GM18505 (cell line): ENCODE data around the gene MYL11.
"Not testable (repeated sequence)": the region's sequence is repeated elsewhere in the genome, so short reads cannot be mapped to it uniquely, and the experiment has no call there.

ENCODE experiments used
- ATAC-seq: cut with Tn5 transposase; IDR thresholded peaks from one replicate; pipeline ENCODE4 v1.9.1; 2021; ENCODE audit not compliant: unreplicated experiment
- POLR2A ChIP-seq: IDR thresholded peaks from 4 replicates; pipeline ENCODE4 v1.6.1; 2011; ENCODE audit warnings: borderline replicate concordance; ENCODE audit not compliant: insufficient read depth, insufficient read length; ENCODE audit errors: extremely low read depth

MYL11 gene

DNA sequence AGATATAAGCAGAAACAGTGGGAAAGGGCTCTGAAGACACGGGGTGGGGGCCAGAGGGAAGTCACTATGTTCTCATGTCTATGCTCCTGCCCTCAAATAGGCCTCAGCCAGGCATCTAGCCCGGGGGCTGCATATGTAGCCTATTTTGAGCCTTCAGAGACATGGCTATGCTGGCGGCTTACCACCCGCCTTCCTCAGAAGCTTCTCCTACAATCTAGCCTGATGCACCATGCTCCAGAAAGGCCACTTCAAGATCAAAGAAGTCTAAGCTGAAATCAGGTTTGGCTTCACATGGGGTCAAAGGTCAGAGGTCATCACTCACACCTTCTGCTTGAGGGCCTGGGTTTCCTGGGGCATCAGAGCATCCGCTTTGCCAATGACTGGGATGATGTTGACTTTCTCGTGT, 6.2 kb downstream of the MYL11 start:
- TF ChIP-seq POLR2A: no peak
- ATAC-seq: no peak

DNA sequence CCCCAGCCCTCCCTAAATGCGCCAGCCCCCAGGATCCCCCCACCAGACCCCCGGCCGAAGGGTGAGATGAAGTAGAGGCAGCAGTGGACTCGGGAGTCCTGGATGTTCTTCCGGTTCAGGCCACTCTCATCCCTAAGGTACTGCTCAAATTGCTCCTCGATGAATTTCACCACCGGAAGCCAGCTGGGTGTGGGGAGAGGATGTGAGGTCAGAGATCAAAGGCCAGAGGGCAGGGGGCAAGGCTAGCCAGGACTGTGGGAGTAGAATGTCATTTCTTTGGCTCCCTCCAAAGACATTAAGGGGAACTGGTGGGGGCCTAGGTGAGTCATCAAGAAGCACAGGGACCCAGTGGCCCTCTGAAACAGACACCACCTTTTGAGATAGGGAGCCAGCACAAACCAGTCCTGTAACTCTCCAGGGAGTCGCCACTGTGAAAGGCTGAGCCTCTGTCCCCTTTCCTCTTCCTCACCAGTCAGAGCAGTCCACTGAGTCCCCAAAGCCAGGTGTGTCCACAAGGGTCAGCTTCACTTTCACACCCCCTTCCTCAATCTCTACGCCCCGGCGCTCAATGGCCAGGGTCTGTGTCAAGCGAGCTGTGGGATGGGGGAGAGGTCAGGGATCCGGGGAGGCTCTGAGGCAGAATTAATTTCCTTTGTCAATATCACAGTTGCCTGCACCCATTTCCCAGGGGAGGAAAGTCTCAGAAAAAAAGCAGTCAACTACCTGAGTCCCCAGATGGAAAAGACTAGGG, 6.9 kb downstream of the MYL11 start:
- no peak for TF ChIP-seq POLR2A
- no peak for ATAC-seq

DNA sequence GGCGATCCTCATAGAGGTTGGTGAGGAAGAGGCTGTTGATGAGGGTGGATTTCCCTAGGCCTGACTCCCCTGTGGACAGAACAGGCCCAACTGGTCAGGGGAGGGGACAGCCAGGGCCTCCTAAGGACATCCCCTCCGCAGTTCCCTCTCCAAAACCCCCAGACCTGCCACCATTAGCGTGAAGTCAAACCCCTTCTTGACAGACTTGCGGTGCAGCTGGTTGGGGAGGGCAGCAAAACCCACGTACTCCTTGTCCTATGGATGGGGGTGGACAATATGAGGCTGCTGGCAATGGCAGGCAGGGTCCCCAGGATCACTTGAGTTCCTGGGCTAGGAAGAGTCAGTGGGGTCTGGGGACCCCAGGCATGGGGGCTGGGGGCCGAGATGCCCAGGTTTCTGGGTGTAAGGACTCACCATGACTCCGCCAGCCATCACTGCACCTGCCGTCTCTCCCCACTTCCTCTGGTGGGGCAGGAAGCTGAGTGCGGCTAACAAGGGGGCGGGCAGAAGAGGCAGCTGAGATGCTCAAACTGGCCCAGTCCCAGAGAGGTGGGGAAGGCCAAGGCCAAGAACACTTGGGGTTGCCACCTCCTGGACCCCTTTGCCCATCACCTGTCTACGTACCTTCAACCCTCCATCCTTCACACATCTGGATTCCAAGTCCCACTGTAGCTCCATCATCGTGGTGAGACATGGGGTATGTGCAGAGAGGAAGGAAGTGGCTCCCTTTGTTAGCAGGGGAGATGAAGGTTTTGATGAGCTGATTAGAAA, 7.7 kb downstream of the MYL11 start, which contains the start of gene SEPTIN1:
SEPTIN1 (minus strand) TSS at position 451 of the 771 bp plus-strand sequence; CDS start at position 432, 19 bp downstream.
- peak; percentile 86 for TF ChIP-seq POLR2A
- ATAC-seq: no peak

DNA sequence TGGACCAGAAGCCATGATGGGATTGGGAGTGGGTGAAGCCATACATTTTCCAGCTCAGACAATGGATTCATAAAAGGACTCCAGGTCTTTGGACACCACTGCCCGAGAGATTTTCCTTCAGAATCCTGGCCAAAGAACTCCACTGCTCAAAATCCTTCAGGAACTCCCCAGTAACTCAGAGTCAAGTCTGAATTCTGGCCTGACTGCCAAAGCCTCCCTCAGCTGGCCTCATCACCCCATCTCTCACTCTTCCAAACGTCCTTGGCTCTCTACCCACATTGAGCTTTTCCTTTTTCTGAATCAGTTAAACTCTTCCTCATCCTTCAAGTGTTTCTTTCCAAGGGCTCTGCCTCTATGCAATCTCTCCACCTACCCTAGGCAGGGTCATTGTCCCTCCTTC, 8.9 kb downstream of the MYL11 start:
- no peak for TF ChIP-seq POLR2A
- no peak for ATAC-seq

DNA sequence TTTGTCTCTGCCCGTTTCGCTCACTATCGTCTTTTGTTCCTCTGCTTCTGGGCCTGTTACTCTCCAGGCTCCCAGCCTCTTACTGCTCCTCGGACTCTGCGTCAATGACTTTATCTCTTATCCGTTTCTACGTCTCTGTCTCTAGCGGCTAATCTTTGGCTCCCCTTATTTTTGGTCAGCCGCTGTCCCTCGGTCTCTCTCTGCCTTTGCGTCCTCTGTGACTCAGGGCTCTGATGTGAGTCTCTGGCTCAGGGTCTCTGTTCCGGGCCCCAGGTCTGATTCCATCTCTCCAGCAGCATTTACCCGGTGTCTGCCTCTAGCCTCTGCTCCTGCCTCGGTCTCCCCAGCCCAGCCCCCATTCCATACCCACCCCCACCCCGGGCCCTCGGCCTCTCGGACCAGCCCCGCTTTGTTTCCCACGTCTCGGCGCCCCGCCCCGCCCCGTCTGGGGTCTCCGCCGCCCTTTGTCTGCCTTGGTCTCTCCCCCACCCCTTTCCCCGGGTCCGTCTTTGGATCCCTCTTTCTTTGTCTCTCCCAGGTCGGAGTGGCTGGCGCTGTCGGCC, 20.1 kb downstream of the MYL11 start:
- TF ChIP-seq POLR2A: no peak
- no peak for ATAC-seq

DNA sequence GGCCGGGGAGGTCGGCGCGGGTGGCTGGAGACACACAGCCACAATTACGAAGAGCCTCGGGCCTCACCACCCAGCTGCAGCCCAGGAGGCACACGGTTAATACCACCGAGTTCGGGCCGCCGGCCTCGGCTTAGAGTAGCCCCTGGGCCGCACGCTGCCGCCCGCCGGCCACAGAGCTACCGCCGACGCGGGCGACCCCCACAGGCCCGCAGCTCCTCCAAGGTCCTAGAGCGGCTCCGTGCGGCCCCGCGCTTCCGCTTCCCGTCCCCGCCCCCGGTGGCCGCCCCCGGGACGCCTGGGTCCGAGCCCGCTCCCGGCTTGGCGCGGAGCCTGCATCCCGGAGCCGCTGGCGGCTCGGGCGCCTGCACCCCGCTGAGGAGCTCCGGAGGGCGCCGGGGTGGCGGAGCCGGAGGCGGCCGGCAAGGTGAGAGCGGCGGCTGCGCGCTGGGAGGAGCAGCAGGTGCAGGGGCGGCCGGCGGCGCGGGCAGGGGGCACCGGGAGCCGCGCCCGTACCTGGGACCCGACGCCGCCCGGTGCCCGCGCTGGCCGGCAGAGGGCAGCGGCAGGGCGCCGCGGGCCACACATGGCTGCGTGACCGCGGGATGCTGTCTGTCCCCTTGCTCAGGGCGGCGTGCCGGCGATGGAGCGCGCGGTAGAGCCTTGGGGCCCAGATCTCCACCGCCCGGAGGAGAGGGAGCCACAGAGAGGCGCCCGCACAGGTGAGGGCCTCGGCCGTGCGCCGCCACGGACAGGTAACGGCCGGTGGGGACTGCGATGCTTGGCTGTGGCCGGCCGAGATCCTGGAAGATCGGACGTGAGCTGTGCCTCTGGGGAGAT, 20.8 kb downstream of the MYL11 start, which contains the start of gene ZNF48:
ZNF48 (plus strand) TSS at position 266 of the 837 bp plus-strand sequence; CDS start at position 641, 375 bp downstream.
- peak; percentile 73 for TF ChIP-seq POLR2A
- peak; percentile 60 for ATAC-seq

DNA sequence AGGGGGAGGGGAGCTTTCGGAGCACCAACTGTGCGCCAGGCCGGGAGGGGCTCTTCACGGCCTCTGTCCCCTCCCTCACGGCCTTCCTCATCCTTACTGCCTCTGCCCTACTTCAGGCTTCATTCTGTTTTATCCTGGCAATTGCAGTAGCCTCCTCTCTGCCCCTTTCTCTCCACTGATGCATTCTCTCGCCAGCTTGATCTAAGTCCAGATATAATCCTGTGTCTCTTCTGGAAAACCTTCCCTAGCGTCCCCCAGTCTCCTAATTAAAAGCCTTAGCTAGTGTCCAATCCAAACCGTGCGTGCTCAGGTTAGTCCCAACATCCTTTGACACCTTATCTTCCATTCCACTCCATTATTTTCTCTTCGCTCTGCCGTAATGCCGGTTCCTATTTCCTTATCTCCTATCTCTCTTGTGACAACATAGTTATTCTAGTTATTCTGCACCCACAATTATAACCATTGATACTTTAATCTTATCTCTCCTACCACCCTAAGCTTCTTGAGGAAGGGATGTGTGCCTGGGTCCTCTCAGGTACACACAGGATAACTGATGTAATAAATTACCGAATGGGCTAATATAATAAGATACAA, 21.5 kb downstream of the MYL11 start:
- TF ChIP-seq POLR2A: no peak
- ATAC-seq: no peak

DNA sequence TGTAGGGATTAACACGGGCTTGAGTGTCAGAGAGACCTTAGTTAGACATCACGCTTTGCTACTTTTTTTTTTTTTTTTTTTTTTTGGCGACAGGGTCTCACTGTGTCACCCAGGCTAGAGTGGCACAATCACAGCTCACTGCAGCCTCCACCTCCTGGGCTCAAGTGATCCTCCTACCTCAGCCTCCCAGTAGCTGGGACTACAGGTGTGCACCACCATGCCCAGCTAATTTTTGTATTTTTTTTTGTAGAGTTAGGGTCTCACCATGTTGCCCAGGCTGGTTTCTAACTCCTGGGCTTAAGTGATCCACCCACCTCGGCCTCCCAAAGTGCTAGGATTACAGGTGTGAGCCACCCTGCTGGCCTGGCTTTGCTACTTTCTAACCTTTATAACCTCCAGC, 22.0 kb downstream of the MYL11 start:
- not testable (repeated sequence) for ATAC-seq

DNA sequence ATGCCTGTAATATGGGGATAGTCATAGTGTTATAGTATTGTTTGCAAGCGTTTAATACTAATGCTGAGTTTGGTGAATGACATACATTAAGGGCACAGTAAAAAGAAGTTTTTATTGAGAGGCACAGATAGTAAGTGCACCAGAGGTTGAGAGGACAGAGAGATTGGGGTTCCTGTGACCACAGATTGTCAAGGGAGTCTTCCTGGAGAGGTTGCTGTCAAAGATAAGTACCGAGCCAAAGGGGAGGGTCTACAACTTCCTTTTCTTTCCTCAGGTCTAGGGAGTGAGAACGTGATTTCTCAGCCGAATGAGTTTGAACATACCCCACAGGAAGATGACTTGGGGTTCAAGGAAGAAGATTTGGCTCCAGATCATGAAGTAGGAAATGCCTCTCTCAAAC, 22.5 kb downstream of the MYL11 start:
- TF ChIP-seq POLR2A: no peak
- ATAC-seq: no peak

DNA sequence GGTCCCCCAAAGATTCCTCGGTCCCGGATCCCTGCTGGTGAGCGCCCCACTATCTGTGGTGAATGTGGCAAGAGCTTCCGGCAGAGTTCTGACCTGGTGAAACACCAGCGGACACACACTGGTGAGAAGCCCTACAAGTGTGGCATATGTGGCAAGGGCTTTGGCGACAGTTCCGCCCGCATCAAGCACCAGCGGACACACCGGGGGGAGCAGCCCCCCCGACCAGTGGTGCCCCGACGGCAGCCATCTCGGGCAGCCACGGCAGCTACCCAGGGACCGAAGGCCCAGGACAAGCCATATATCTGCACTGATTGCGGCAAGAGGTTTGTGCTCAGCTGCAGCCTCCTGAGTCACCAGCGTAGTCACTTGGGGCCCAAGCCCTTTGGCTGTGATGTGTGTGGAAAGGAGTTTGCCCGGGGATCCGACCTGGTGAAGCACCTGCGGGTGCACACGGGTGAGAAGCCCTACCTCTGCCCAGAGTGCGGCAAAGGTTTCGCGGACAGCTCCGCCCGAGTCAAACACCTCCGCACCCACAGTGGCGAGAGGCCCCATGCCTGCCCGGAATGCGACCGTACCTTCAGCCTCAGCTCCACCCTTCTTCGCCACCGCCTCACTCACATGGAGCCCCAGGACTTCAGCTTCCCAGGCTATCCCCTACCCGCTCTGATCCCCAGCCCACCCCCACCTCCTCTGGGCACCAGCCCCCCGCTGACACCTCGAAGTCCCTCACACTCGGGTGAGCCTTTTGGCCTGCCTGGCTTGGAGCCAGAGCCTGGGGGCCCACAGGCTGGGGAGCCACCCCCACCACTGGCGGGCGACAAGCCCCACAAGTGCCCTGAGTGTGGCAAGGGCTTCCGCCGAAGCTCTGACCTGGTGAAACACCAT, 23.4 kb downstream of the MYL11 start:
- no peak for ATAC-seq
- no peak for TF ChIP-seq POLR2A

DNA sequence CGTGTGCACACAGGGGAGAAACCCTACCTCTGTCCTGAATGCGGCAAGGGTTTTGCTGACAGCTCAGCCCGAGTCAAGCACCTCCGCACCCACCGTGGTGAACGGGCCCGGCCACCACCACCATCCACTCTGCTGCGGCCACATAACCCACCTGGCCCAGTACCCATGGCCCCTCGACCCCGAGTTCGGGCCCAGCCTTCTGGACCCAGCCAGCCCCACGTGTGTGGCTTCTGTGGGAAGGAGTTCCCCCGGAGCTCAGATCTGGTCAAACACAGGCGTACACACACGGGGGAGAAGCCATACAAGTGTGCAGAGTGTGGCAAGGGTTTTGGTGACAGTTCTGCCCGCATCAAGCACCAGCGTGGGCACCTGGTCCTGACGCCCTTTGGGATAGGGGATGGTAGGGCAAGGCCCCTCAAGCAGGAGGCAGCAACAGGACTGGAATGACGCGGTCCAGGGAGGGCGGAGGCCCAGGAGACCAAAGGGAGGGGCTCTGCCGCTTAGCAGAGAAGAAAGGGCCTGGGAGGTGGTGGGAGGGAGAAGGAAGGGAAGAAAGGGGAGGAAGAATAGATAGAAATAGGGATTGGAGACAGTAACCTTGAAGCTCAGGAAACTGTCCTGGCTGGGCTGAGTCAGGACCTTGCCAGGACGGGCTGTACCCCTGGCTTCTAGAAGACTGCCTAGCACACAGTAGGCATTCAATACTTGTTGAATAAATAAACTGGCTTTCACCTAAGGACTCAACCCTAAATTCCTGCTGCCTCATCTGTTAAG, 24.2 kb downstream of the MYL11 start:
- no peak for TF ChIP-seq POLR2A
- no peak for ATAC-seq
